H1 (cell line): ENCODE results near the gene IFI16. TPM values are rescaled to one million over a fixed set of nuclear protein-coding genes. Genes with fewer than 3 reads are reported as not detected.

Experiments used
- CTCF ChIA-PET: fragments of 300-600 bp; sonication (Branson Sonifier 250); formaldehyde crosslinking; loops from one replicate; lab custom pipeline; 2021; ENCODE audit not compliant: partially characterized antibody; lab: Charles Lee
- POLR2A ChIA-PET: fragments of 300-600 bp; sonication (Branson Sonifier 250); formaldehyde crosslinking; loops from one replicate; lab custom pipeline; 2021; ENCODE audit warnings: inconsistent platforms; ENCODE audit not compliant: partially characterized antibody; lab: Charles Lee
- DNase-seq, 2 experiments: peaks; one replicate each; pipeline versions ENCODE4 v3.0.0 to v3.0.0-alpha.2; 2010 to 2022; ENCODE audit warnings: low spot score in 2 of 2, low read depth in 1 of 2, mixed read lengths in 1 of 2
- FAIRE-seq: peaks from 2 replicates; lab custom pipeline; 2011; peaks lifted over from hg19 to GRCh38; lab: Jason Lieb, UNC
- H2AFZ ChIP-seq: 2 replicates; pipeline ENCODE4 v1.8.1; 2012; ENCODE audit warnings: low read length, inconsistent platforms
- H2AK5ac ChIP-seq: 2 replicates; pipeline ENCODE4 v1.6.1; 2013; ENCODE audit warnings: low read depth, low read length
- H2BK120ac ChIP-seq: replicated peaks from 2 replicates; pipeline ENCODE3; 2013; ENCODE audit warnings: low read depth, low read length, inconsistent platforms
- H2BK12ac ChIP-seq: 2 replicates; pipeline ENCODE4 v1.6.1; 2013; ENCODE audit warnings: low read depth, low read length
- H2BK15ac ChIP-seq: 2 replicates; pipeline ENCODE4 v1.6.1; 2013; ENCODE audit warnings: low read length
- H2BK20ac ChIP-seq: 2 replicates; pipeline ENCODE4 v1.6.1; 2013; ENCODE audit warnings: low read length
- H2BK5ac ChIP-seq: 2 replicates; pipeline ENCODE4 v1.6.1; 2013; ENCODE audit warnings: low read depth, low read length
- H3K14ac ChIP-seq: 2 replicates; pipeline ENCODE4 v1.6.1; 2013; ENCODE audit warnings: inconsistent platforms; ENCODE audit not compliant: insufficient read length
- H3K18ac ChIP-seq: 2 replicates; pipeline ENCODE4 v1.6.1; 2013; ENCODE audit warnings: low read length; ENCODE audit errors: extremely low read depth
- H3K23ac ChIP-seq: 2 replicates; pipeline ENCODE4 v1.6.1; 2013; ENCODE audit warnings: inconsistent platforms; ENCODE audit not compliant: insufficient read length
- H3K23me2 ChIP-seq: 2 replicates; pipeline ENCODE4 v1.6.1; 2013; ENCODE audit warnings: low read depth, low read length
- H3K27ac ChIP-seq: 2 replicates; pipeline ENCODE4 v1.6.1; 2011; ENCODE audit warnings: low read depth, low read length, inconsistent platforms
- H3K27me3 ChIP-seq, 4 experiments: replicated peaks in 1 of 4; 1 replicate in 1 of 4; 2 replicates in 3 of 4; pipeline versions ENCODE4 v1.6.1 to v1.8.1; 2011 to 2013; ENCODE audit warnings: low read length in 3 of 4, mild to moderate bottlenecking in 3 of 4, inconsistent platforms in 2 of 4, mixed read lengths in 2 of 4, moderate library complexity in 1 of 4; ENCODE audit not compliant: control insufficient read depth in 3 of 4, insufficient read depth in 3 of 4; ENCODE audit errors: extremely low read depth in 1 of 4
- H3K36me3 ChIP-seq, 4 experiments: 2 replicates each; pipeline versions ENCODE4 v1.6.1 to v1.8.1; 2011 to 2013; ENCODE audit warnings: mild to moderate bottlenecking in 4 of 4, low read length in 3 of 4, moderate library complexity in 2 of 4, control low read depth in 1 of 4, inconsistent platforms in 1 of 4; ENCODE audit not compliant: insufficient read depth in 4 of 4, control insufficient read depth in 2 of 4
- H3K4ac ChIP-seq: replicated peaks from 2 replicates; pipeline ENCODE3; 2013; ENCODE audit warnings: low read length, low read depth, mixed read lengths, inconsistent platforms; ENCODE audit not compliant: insufficient read length
- H3K4me1 ChIP-seq, 4 experiments: replicated peaks in 1 of 4; 1 replicate in 1 of 4; 2 replicates in 3 of 4; pipeline versions ENCODE4 v1.6.1 to v1.8.1; 2011 to 2013; ENCODE audit warnings: low read length in 3 of 4, inconsistent platforms in 2 of 4, mixed read lengths in 1 of 4; ENCODE audit not compliant: insufficient read depth in 4 of 4, control insufficient read depth in 3 of 4
- H3K4me2 ChIP-seq, 2 experiments: 2 replicates each; pipeline versions ENCODE4 v1.6.1 to v1.8.1; 2011 to 2013; ENCODE audit warnings: low read depth in 2 of 2, low read length in 2 of 2, control low read depth in 1 of 2, inconsistent platforms in 1 of 2, mild to moderate bottlenecking in 1 of 2; ENCODE audit not compliant: insufficient read depth in 1 of 2
- H3K4me3 ChIP-seq, 4 experiments: fragments of 200-600, 300-600 bp in 1 of 4; sonication (generic), shearing (Covaris generic), sonication (Bioruptor Twin) in 1 of 4; 2 replicates each; pipeline versions ENCODE4 v1.5.1 to v1.8.1; 2011 to 2016; ENCODE audit warnings: low read length in 4 of 4, low read depth in 3 of 4, control low read depth in 2 of 4, inconsistent platforms in 2 of 4, mild to moderate bottlenecking in 2 of 4, mixed read lengths in 1 of 4, moderate library complexity in 1 of 4; ENCODE audit not compliant: insufficient read depth in 2 of 4; ENCODE audit errors: extremely low read depth in 1 of 4
- H3K56ac ChIP-seq: replicated peaks from 2 replicates; pipeline ENCODE3; 2013; ENCODE audit warnings: low read depth, mild to moderate bottlenecking, mixed read lengths, low read length, inconsistent platforms; ENCODE audit not compliant: insufficient read length
- H3K79me1 ChIP-seq: 2 replicates; pipeline ENCODE4 v1.6.1; 2013; ENCODE audit warnings: low read depth, low read length, control low read depth
- H3K79me2 ChIP-seq, 2 experiments: 2 replicates each; pipeline versions ENCODE4 v1.6.1 to v1.8.1; 2012 to 2013; ENCODE audit warnings: low read length in 2 of 2, mild to moderate bottlenecking in 2 of 2, inconsistent platforms in 1 of 2; ENCODE audit not compliant: insufficient read depth in 2 of 2, control insufficient read depth in 1 of 2
- H3K9ac ChIP-seq, 4 experiments: replicated peaks in 1 of 4; 1 replicate in 1 of 4; 2 replicates in 3 of 4; pipeline versions ENCODE4 v1.6.1 to v1.8.1; 2011 to 2013; ENCODE audit warnings: low read depth in 3 of 4, low read length in 3 of 4, control low read depth in 2 of 4, mild to moderate bottlenecking in 2 of 4, moderate library complexity in 2 of 4, inconsistent platforms in 1 of 4; ENCODE audit errors: extremely low read depth in 1 of 4
- H3K9me3 ChIP-seq, 2 experiments: 2 replicates each; pipeline versions ENCODE4 v1.6.1 to v1.8.1; 2012 to 2013; ENCODE audit warnings: mild to moderate bottlenecking in 2 of 2, moderate library complexity in 2 of 2, control low read depth in 1 of 2, inconsistent platforms in 1 of 2, low read depth in 1 of 2, low read length in 1 of 2, mixed read lengths in 1 of 2; ENCODE audit not compliant: insufficient read depth in 2 of 2
- H4K20me1 ChIP-seq, 2 experiments: replicated peaks in 1 of 2; 2 replicates each; pipeline versions ENCODE3 to v1.8.1; 2011 to 2013; ENCODE audit warnings: inconsistent platforms in 2 of 2, low read length in 2 of 2, mild to moderate bottlenecking in 1 of 2; ENCODE audit not compliant: insufficient read depth in 2 of 2, control insufficient read depth in 1 of 2
- H4K5ac ChIP-seq: 2 replicates; pipeline ENCODE4 v1.6.1; 2013; ENCODE audit warnings: low read length, low read depth, mixed read lengths, inconsistent platforms; ENCODE audit not compliant: insufficient read length
- H4K8ac ChIP-seq: 2 replicates; pipeline ENCODE4 v1.8.0; 2013; ENCODE audit warnings: mild to moderate bottlenecking, moderate library complexity, low read length, inconsistent platforms; ENCODE audit not compliant: insufficient read depth; ENCODE audit errors: extremely low read depth
- H4K91ac ChIP-seq: replicated peaks from 2 replicates; pipeline ENCODE3; 2013; ENCODE audit warnings: low read length, mixed read lengths, inconsistent platforms; ENCODE audit not compliant: insufficient read length
- ATF3 ChIP-seq: IDR thresholded peaks from 2 replicates; pipeline ENCODE4 v1.6.1; 2011; ENCODE audit warnings: low read depth, mild to moderate bottlenecking, low read length; ENCODE audit not compliant: insufficient read depth
- CBX5 ChIP-seq: fragments of 300-800, 300-1000 bp; sonication (generic); IDR thresholded peaks from 2 replicates; pipeline ENCODE4 v1.7.1; 2016; ENCODE audit warnings: antibody characterized with exemption, low read length, low read depth
- EZH2 ChIP-seq: fragments of 200-600 bp; sonication (generic); IDR thresholded peaks from 2 replicates; pipeline ENCODE4 v1.7.1; 2012; ENCODE audit warnings: low read depth, mild to moderate bottlenecking, moderate library complexity, low read length, inconsistent platforms; ENCODE audit not compliant: severe bottlenecking
- HDAC6 ChIP-seq: IDR thresholded peaks from one replicate; pipeline ENCODE4 v1.7.1; 2012; ENCODE audit warnings: low read depth, mild to moderate bottlenecking, inconsistent platforms, low read length, moderate library complexity
- MAFK ChIP-seq: IDR thresholded peaks from 2 replicates; pipeline ENCODE4 v1.6.1; 2012; ENCODE audit warnings: low read depth, mild to moderate bottlenecking, improper control_type of control experiment, low read length
- NANOG ChIP-seq: IDR thresholded peaks from 2 replicates; pipeline ENCODE4 v1.6.1; 2011; ENCODE audit warnings: low read length, low read depth, mild to moderate bottlenecking, inconsistent platforms; ENCODE audit not compliant: insufficient read depth, poor library complexity, severe bottlenecking
- PHF8 ChIP-seq: fragments of 200-600 bp; sonication (generic); conservative IDR thresholded peaks from 2 replicates; pipeline ENCODE4 v1.7.1; 2012; ENCODE audit warnings: low read depth, mild to moderate bottlenecking, inconsistent platforms, low read length, moderate library complexity
- POU5F1 ChIP-seq: IDR thresholded peaks from 2 replicates; pipeline ENCODE4 v1.6.1; 2011; ENCODE audit warnings: low read depth, mild to moderate bottlenecking, low read length, moderate library complexity
- SAP30 ChIP-seq: fragments of 300-600 bp; sonication (generic); IDR thresholded peaks from 2 replicates; pipeline ENCODE4 v1.7.1; 2012; ENCODE audit warnings: low read length, moderate library complexity, mild to moderate bottlenecking, inconsistent platforms; ENCODE audit not compliant: insufficient read depth, insufficient replicate concordance
- SP4 ChIP-seq: IDR thresholded peaks from 2 replicates; pipeline ENCODE4 v1.6.1; 2012; ENCODE audit warnings: low read length, inconsistent platforms
- TAF7 ChIP-seq: optimal IDR thresholded peaks from 2 replicates; pipeline ENCODE3; 2011; ENCODE audit warnings: low read depth, mild to moderate bottlenecking, inconsistent platforms, low read length, moderate library complexity, borderline replicate concordance
- TCF12 ChIP-seq: IDR thresholded peaks from 2 replicates; pipeline ENCODE4 v1.6.1; 2011; ENCODE audit warnings: low read depth, mild to moderate bottlenecking, low read length
- WGBS, 2 experiments: shearing (Covaris generic) in 1 of 2; methylation state at CpG; one replicate each; pipeline versions ENCODE4 v1.1.6 to v1.1.7; 2013 to 2015; ENCODE audit warnings: low lambda C conversion rate in 2 of 2, mixed read lengths in 2 of 2, inconsistent platforms in 1 of 2, low coverage in 1 of 2, missing lambda C conversion rate in 1 of 2; ENCODE audit not compliant: insufficient replicate concordance in 2 of 2, insufficient coverage in 1 of 2, insufficient read length in 1 of 2; ENCODE audit errors: extremely low coverage in 1 of 2, missing lambda C conversion rate in 1 of 2; 5-methylcytosine and 5-hydroxymethylcytosine counted together
- polyA plus RNA-seq, 7 experiments: library from polyadenylated mRNA; depleted of rRNA in 3 of 7; stranded (reverse) in 5 of 7; unstranded in 2 of 7; fragments of >200 nt in 5 of 7; fragments of 200-250 nt in 2 of 7; gene quantifications; 1 replicate in 5 of 7; 2 replicates in 1 of 7; 4 replicates in 1 of 7; pipeline versions ENCODE4 v1.2.1 to v1.2.3, GENCODE V29; 2011 to 2013; ENCODE audit warnings: missing spikeins in 2 of 7, mixed read lengths in 2 of 7
- total RNA-seq: library from RNA; stranded (reverse); fragmentation: NEBNext Ultra II Directional; extraction: Animal tissue kit (Norgen Biotek cat#: 25700); gene quantifications from 2 replicates; pipeline ENCODE4 v1.2.1, GENCODE V29; 2021

IFI16 gene
- total and polyA plus RNA-seq, 2 of the 8 experiments (the other 6 are each of a cell fraction or from before 2014, with no cell fraction given): 0.63 to 0.74 TPM

GRCh38 chr1:159014003-159014571 lies 4.4 kb downstream of the IFI16 start:
- POLR2A ChIA-PET: no interaction called here
- Histone ChIP-seq H2AFZ (no peak overlapping the region), H3K23me2 (no peaks in the 10 kb centered on the region), H3K4me2 (no peak overlapping the region), H3K23ac (no peak overlapping the region), H3K4me3 (no peak overlapping the region), H2BK12ac (no peak overlapping the region), H2BK120ac (no peak overlapping the region), H2BK5ac (no peak overlapping the region), H3K79me2 (no peaks in the 10 kb centered on the region), H3K9me3 (no peaks in the 10 kb centered on the region), H4K8ac (no peak overlapping the region), H3K18ac (no peak overlapping the region), H4K20me1 (no peaks in the 10 kb centered on the region), H3K14ac (no peak overlapping the region), H3K79me1 (no peaks in the 10 kb centered on the region), H3K27me3 (no peaks in the 10 kb centered on the region), H4K91ac (no peak overlapping the region), H3K27ac (no peak overlapping the region), H4K5ac (no peak overlapping the region), H2BK20ac (no peak overlapping the region), H3K4ac (no peak overlapping the region), H3K9ac (no peak overlapping the region), H3K56ac (no peak overlapping the region), H3K36me3 (no peaks in the 10 kb centered on the region), H3K4me1 (no peaks in the 10 kb centered on the region), H2AK5ac (no peak overlapping the region), H2BK15ac (no peak overlapping the region)
- no peak for TF ChIP-seq ATF3
- TF ChIP-seq NANOG: no peak
- TF ChIP-seq CBX5: no peak
- TF ChIP-seq SAP30: no peak
- no peak for TF ChIP-seq TCF12
- no peak for TF ChIP-seq HDAC6
- no peak for TF ChIP-seq TAF7
- no peak for TF ChIP-seq SP4
- no peak for TF ChIP-seq PHF8
- no peak for TF ChIP-seq MAFK
- no peak for TF ChIP-seq EZH2
- no peak for TF ChIP-seq POU5F1
- FAIRE-seq (no peak), DNase-seq (no peak)
- CTCF ChIA-PET: no interaction called here
- 92% methylated on average over 3 of the region's 3 CpGs; no CpG with 5 or more reads in 1 of the 2 experiments for WGBS, 2 experiments
